ENCODE results near the gene ADAMTS2. TPM values are rescaled to one million over a fixed set of nuclear protein-coding genes. Genes with fewer than 3 reads are reported as not detected.
"Not testable (repeated sequence)": the region's sequence is repeated elsewhere in the genome, so short reads cannot be mapped to it uniquely, and the experiment has no call there.

ADAMTS2 gene
- total RNA-seq, 1 donor from 2014 or later = not detected

- Mint-ChIP-seq H3K4me3 (ENCODE audit: low read depth) (no peak overlapping the region), H3K4me1 (ENCODE audit: low read depth) (no peaks in the 10 kb centered on the region), H3K9me3 (no peaks in the 10 kb centered on the region), H3K27ac (no peak overlapping the region), H3K36me3 (ENCODE audit: low read depth) (no peaks in the 10 kb centered on the region), H3K27me3 (ENCODE audit: low read depth) (no peaks in the 10 kb centered on the region)
- intact Hi-C loops (cut with micrococcal nuclease) = no loop called here
- no peak for DNase-seq (ENCODE audit: low spot score)
Observed at GRCh38 chr5:179333796-179334761, 11.2 kb downstream of the ADAMTS2 start.

- H3K4me3 Mint-ChIP-seq (ENCODE audit: low read depth) = no peak overlapping the region
- intact Hi-C loops (cut with micrococcal nuclease) = no loop called here
- no peaks in the 10 kb centered on the region for H3K27me3 Mint-ChIP-seq (ENCODE audit: low read depth)
- no peaks in the 10 kb centered on the region for H3K36me3 Mint-ChIP-seq (ENCODE audit: low read depth)
- H3K27ac Mint-ChIP-seq = no peak overlapping the region
- no peaks in the 10 kb centered on the region for H3K9me3 Mint-ChIP-seq
- no peak for DNase-seq (ENCODE audit: low spot score)
- no peaks in the 10 kb centered on the region for H3K4me1 Mint-ChIP-seq (ENCODE audit: low read depth)
Observed at GRCh38 chr5:179332741-179333290, 12.4 kb downstream of the ADAMTS2 start.

- Mint-ChIP-seq H3K4me1 (ENCODE audit: low read depth) (no peaks in the 10 kb centered on the region), H3K9me3 (no peaks in the 10 kb centered on the region), H3K36me3 (ENCODE audit: low read depth) (no peaks in the 10 kb centered on the region), H3K4me3 (ENCODE audit: low read depth) (no peak overlapping the region), H3K27ac (no peak overlapping the region), H3K27me3 (ENCODE audit: low read depth) (no peaks in the 10 kb centered on the region)
- no peak for DNase-seq (ENCODE audit: low spot score)
- intact Hi-C loops (cut with micrococcal nuclease) = no loop called here
Observed at GRCh38 chr5:179331591-179332375, 13.5 kb downstream of the ADAMTS2 start.

- H3K27me3 Mint-ChIP-seq (ENCODE audit: low read depth) = no peaks in the 10 kb centered on the region
- H3K4me1 Mint-ChIP-seq (ENCODE audit: low read depth) = no peaks in the 10 kb centered on the region
- H3K4me3 Mint-ChIP-seq (ENCODE audit: low read depth) = no peak overlapping the region
- no peaks in the 10 kb centered on the region for H3K36me3 Mint-ChIP-seq (ENCODE audit: low read depth)
- no peak overlapping the region for H3K27ac Mint-ChIP-seq
- no peaks in the 10 kb centered on the region for H3K9me3 Mint-ChIP-seq
- no peak for DNase-seq (ENCODE audit: low spot score)
- intact Hi-C loops (cut with micrococcal nuclease) = no loop called here
Observed at GRCh38 chr5:179330186-179330900, 14.9 kb downstream of the ADAMTS2 start.

GRCh38 chr5:179328291-179328690 lies 17.0 kb downstream of the ADAMTS2 start:
- DNase-seq (ENCODE audit: low spot score) = no peak
- no peaks in the 10 kb centered on the region for H3K9me3 Mint-ChIP-seq
- no peak overlapping the region for H3K4me3 Mint-ChIP-seq (ENCODE audit: low read depth)
- no peak overlapping the region for H3K27ac Mint-ChIP-seq
- no peaks in the 10 kb centered on the region for H3K4me1 Mint-ChIP-seq (ENCODE audit: low read depth)
- H3K36me3 Mint-ChIP-seq (ENCODE audit: low read depth) = no peaks in the 10 kb centered on the region
- intact Hi-C loops (cut with micrococcal nuclease) = no loop called here
- H3K27me3 Mint-ChIP-seq (ENCODE audit: low read depth) = no peaks in the 10 kb centered on the region

- intact Hi-C loops (cut with micrococcal nuclease) = no loop called here
- Mint-ChIP-seq H3K27me3 (ENCODE audit: low read depth) (no peaks in the 10 kb centered on the region), H3K36me3 (ENCODE audit: low read depth) (no peaks in the 10 kb centered on the region), H3K4me1 (ENCODE audit: low read depth) (no peaks in the 10 kb centered on the region), H3K9me3 (no peaks in the 10 kb centered on the region), H3K27ac (no peak overlapping the region), H3K4me3 (ENCODE audit: low read depth) (no peak overlapping the region)
- no peak for DNase-seq (ENCODE audit: low spot score)
Observed at GRCh38 chr5:179327021-179327735, 18.1 kb downstream of the ADAMTS2 start.

GRCh38 chr5:179326122-179326927 lies 18.9 kb downstream of the ADAMTS2 start:
- H3K36me3 Mint-ChIP-seq (ENCODE audit: low read depth) = no peaks in the 10 kb centered on the region
- H3K4me1 Mint-ChIP-seq (ENCODE audit: low read depth) = no peaks in the 10 kb centered on the region
- no peaks in the 10 kb centered on the region for H3K9me3 Mint-ChIP-seq
- intact Hi-C loops (cut with micrococcal nuclease) = no loop called here
- H3K27me3 Mint-ChIP-seq (ENCODE audit: low read depth) = no peaks in the 10 kb centered on the region
- no peak overlapping the region for H3K4me3 Mint-ChIP-seq (ENCODE audit: low read depth)
- no peak overlapping the region for H3K27ac Mint-ChIP-seq
- DNase-seq (ENCODE audit: low spot score) = no peak

- intact Hi-C loops (cut with micrococcal nuclease) = no loop called here
- DNase-seq (ENCODE audit: low spot score) = no peak
- H3K36me3 Mint-ChIP-seq (ENCODE audit: low read depth) = no peaks in the 10 kb centered on the region
- no peaks in the 10 kb centered on the region for H3K9me3 Mint-ChIP-seq
- H3K27me3 Mint-ChIP-seq (ENCODE audit: low read depth) = no peaks in the 10 kb centered on the region
- H3K4me1 Mint-ChIP-seq (ENCODE audit: low read depth) = no peaks in the 10 kb centered on the region
- no peak overlapping the region for H3K27ac Mint-ChIP-seq
- H3K4me3 Mint-ChIP-seq (ENCODE audit: low read depth) = no peak overlapping the region
Observed at GRCh38 chr5:179325296-179326031, 19.8 kb downstream of the ADAMTS2 start.

GRCh38 chr5:179324760-179325295 lies 20.4 kb downstream of the ADAMTS2 start:
- Mint-ChIP-seq H3K27ac (no peak overlapping the region), H3K4me1 (ENCODE audit: low read depth) (no peaks in the 10 kb centered on the region), H3K27me3 (ENCODE audit: low read depth) (no peaks in the 10 kb centered on the region), H3K9me3 (no peaks in the 10 kb centered on the region), H3K4me3 (ENCODE audit: low read depth) (no peak overlapping the region), H3K36me3 (ENCODE audit: low read depth) (no peaks in the 10 kb centered on the region)
- intact Hi-C loops (cut with micrococcal nuclease) = no loop called here
- DNase-seq (ENCODE audit: low spot score) = no peak

GRCh38 chr5:179324316-179324715 lies 20.9 kb downstream of the ADAMTS2 start:
- H3K27me3 Mint-ChIP-seq (ENCODE audit: low read depth); intact Hi-C loops (cut with micrococcal nuclease): not testable (repeated sequence)

More at GRCh38 chr5:179324316-179324715, 20.9 kb downstream of the ADAMTS2 start:
- H3K4me3 Mint-ChIP-seq (ENCODE audit: low read depth); H3K9me3 Mint-ChIP-seq; DNase-seq (ENCODE audit: low spot score); H3K36me3 Mint-ChIP-seq (ENCODE audit: low read depth); H3K27ac Mint-ChIP-seq; H3K4me1 Mint-ChIP-seq (ENCODE audit: low read depth): not testable (repeated sequence)

Measured in activated T-helper 2 cell treated with anti-CD3 and anti-CD28 coated beads, Interferon-gamma antibody, Interleukin-2, Interleukin-4, amounts not matched to agents 10 μg/mL and 5 μg/mL and 100 μg/mL, durations not matched to agents 14 hours and 24 hours and 36 hours (primary cell).